ENCODE measurements around the gene KCND3.

DNA sequence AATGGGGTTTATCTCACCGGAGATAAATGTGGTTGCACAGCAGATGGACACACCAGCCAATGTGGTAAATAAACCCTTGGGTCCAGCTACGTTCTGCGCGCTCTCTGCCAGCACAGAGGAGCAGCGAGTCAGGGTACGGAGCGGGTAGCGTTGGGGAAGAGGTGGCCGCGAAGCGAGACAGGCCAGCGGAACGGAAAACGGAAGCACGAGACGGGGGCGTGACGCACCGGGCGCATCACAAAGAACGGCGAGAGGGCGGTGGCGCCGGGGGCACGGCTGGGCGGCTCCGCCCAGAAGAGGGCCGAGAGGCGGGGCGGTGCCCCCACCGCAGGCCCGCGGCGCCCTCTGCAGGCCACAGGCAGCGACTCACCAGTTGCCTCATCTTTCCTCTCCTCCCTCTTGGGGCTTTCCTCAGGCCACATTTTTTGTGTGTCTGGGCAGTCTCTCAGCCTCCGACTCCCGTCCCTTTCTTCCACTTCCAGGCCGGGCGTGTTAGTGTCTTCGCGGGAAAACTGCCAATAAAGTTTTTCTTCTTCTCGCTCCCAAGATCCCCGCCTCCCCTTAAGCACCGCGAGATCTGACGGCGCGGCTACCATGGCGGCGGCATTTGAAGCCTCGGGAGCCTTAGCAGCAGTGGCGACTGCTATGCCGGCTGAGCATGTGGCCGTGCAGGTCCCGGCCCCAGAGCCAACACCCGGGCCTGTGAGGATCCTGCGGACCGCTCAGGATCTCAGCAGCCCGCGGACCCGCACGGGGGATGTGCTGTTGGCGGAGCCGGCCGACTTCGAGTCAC lies 233.9 kb downstream of the KCND3 start, which contains the start of gene DDX20:
- TF ChIP-seq, protein P1, sequence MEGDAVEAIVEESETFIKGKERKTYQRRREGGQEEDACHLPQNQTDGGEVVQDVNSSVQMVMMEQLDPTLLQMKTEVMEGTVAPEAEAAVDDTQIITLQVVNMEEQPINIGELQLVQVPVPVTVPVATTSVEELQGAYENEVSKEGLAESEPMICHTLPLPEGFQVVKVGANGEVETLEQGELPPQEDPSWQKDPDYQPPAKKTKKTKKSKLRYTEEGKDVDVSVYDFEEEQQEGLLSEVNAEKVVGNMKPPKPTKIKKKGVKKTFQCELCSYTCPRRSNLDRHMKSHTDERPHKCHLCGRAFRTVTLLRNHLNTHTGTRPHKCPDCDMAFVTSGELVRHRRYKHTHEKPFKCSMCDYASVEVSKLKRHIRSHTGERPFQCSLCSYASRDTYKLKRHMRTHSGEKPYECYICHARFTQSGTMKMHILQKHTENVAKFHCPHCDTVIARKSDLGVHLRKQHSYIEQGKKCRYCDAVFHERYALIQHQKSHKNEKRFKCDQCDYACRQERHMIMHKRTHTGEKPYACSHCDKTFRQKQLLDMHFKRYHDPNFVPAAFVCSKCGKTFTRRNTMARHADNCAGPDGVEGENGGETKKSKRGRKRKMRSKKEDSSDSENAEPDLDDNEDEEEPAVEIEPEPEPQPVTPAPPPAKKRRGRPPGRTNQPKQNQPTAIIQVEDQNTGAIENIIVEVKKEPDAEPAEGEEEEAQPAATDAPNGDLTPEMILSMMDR (IDR thresholded peaks at IDR 0.05; ENCODE audit: low read depth, low read length, poor library complexity, severe bottlenecking), result peak; percentile 96
- TF ChIP-seq EZH2phosphoT487 (IDR thresholded peaks at IDR 0.05; ENCODE audit: borderline replicate concordance, low read length), result no peak
